WTC11 (cell line): ENCODE measurements around the gene PSD2. TPM values are rescaled to one million over a fixed set of nuclear protein-coding genes. Genes with fewer than 3 reads are reported as not detected.

Experiments used
- ATAC-seq: fragments of 200-7000 bp; cut with Tn5 transposase; 2 replicates; pipeline ENCODE4 v1.10.0; 2021; ENCODE audit warnings: mild to moderate bottlenecking, moderate library complexity
- CTCF ChIA-PET: fragments of 300-600 bp; sonication (Branson Sonifier 250); formaldehyde crosslinking; loops from one replicate; lab custom pipeline; 2021; ENCODE audit warnings: antibody characterized with exemption; lab: Charles Lee
- POLR2A ChIA-PET: fragments of 350-600 bp; sonication (Branson Sonifier 250); formaldehyde crosslinking; loops from one replicate; lab custom pipeline; 2021; ENCODE audit warnings: antibody characterized with exemption; lab: Charles Lee
- DNase-seq: peaks from one replicate; pipeline ENCODE4 v3.0.0; 2021; ENCODE audit warnings: low spot score
- H3K27ac Mint-ChIP-seq: 2 replicates; pipeline ENCODE4 v1.8.0; 2021; ENCODE audit warnings: mixed read lengths
- H3K27me3 Mint-ChIP-seq: 2 replicates; pipeline ENCODE4 v1.8.0; 2021; ENCODE audit warnings: low read depth, mild to moderate bottlenecking, moderate library complexity, mixed read lengths
- H3K36me3 Mint-ChIP-seq: 2 replicates; pipeline ENCODE4 v1.8.0; 2021; ENCODE audit warnings: mixed read lengths
- H3K4me1 Mint-ChIP-seq: 2 replicates; pipeline ENCODE4 v1.8.0; 2022; ENCODE audit warnings: mixed read lengths
- H3K4me3 Mint-ChIP-seq: 2 replicates; pipeline ENCODE4 v1.8.0; 2021; ENCODE audit warnings: mild to moderate bottlenecking, moderate library complexity, mixed read lengths
- H3K9me3 Mint-ChIP-seq: 2 replicates; pipeline ENCODE4 v1.8.0; 2021; ENCODE audit warnings: mixed read lengths
- AFF4 ChIP-seq: sonication (generic); formaldehyde crosslinking; IDR thresholded peaks from 2 replicates; pipeline ENCODE4 v1.8.1; 2023; ENCODE audit warnings: mild to moderate bottlenecking, missing genetic modification reagents, borderline replicate concordance
- ATF6 ChIP-seq: sonication (generic); formaldehyde crosslinking; IDR thresholded peaks from 2 replicates; pipeline ENCODE4 v1.8.1; 2023; ENCODE audit warnings: mild to moderate bottlenecking, missing genetic modification reagents
- CBFB ChIP-seq: sonication (generic); formaldehyde crosslinking; IDR thresholded peaks from 2 replicates; pipeline ENCODE4 v1.8.1; 2022; ENCODE audit warnings: mild to moderate bottlenecking, low read depth, missing genetic modification reagents
- ERG ChIP-seq: fragments of 250-450 bp; sonication (Bioruptor Pico); IDR thresholded peaks from 2 replicates; pipeline ENCODE4 v1.8.0; 2021; ENCODE audit warnings: mild to moderate bottlenecking
- FOXJ3 ChIP-seq: sonication (generic); formaldehyde crosslinking; IDR thresholded peaks from 2 replicates; pipeline ENCODE4 v1.9.0; 2021; ENCODE audit warnings: missing genetic modification reagents, mild to moderate bottlenecking, borderline replicate concordance
- GABPB1 ChIP-seq: sonication (generic); formaldehyde crosslinking; IDR thresholded peaks from 2 replicates; pipeline ENCODE4 v1.8.1; 2023; ENCODE audit warnings: mild to moderate bottlenecking, missing genetic modification reagents
- JAZF1 ChIP-seq: fragments of 250-450 bp; sonication (Bioruptor Pico); IDR thresholded peaks from 2 replicates; pipeline ENCODE4 v1.9.0; 2021; ENCODE audit warnings: moderate library complexity, mild to moderate bottlenecking, inconsistent platforms
- SP1 ChIP-seq: sonication (generic); formaldehyde crosslinking; conservative IDR thresholded peaks from 2 replicates; pipeline ENCODE4 v1.8.1; 2022; ENCODE audit warnings: missing genetic modification reagents
- TEAD4 ChIP-seq: sonication (generic); formaldehyde crosslinking; IDR thresholded peaks from 2 replicates; pipeline ENCODE4 v1.8.0; 2022; ENCODE audit warnings: mild to moderate bottlenecking, missing genetic modification reagents
- ZBTB21 ChIP-seq: sonication (generic); formaldehyde crosslinking; IDR thresholded peaks from 2 replicates; pipeline ENCODE4 v1.8.1; 2023; ENCODE audit warnings: mild to moderate bottlenecking, missing genetic modification reagents, borderline replicate concordance
- ZNF121 ChIP-seq: sonication (generic); formaldehyde crosslinking; IDR thresholded peaks from 2 replicates; pipeline ENCODE4 v1.8.0; 2023; ENCODE audit warnings: missing genetic modification reagents
- ZNF232 ChIP-seq: sonication (generic); formaldehyde crosslinking; IDR thresholded peaks from 2 replicates; pipeline ENCODE4 v1.8.0; 2022; ENCODE audit warnings: mild to moderate bottlenecking, missing genetic modification reagents
- ZNF263 ChIP-seq: sonication (generic); formaldehyde crosslinking; IDR thresholded peaks from 2 replicates; pipeline ENCODE4 v1.8.1; 2022; ENCODE audit warnings: low read depth, mild to moderate bottlenecking, moderate library complexity, missing genetic modification reagents
- ZNF396 ChIP-seq: fragments of 250-450 bp; sonication (Bioruptor Pico); IDR thresholded peaks from 2 replicates; pipeline ENCODE4 v1.8.0; 2021; ENCODE audit warnings: mild to moderate bottlenecking, moderate library complexity, borderline replicate concordance
- total RNA-seq: library from RNA; stranded (reverse); gene quantifications from 3 replicates; pipeline ENCODE4 v1.2.3, GENCODE V29; 2021
- TF ChIP-seq, protein P1 (sequence below): sonication (generic); formaldehyde crosslinking; IDR thresholded peaks from 2 replicates; pipeline ENCODE4 v1.8.1; 2022; ENCODE audit warnings: missing genetic modification reagents, borderline replicate concordance
- TF ChIP-seq, protein P2 (sequence below): sonication (generic); formaldehyde crosslinking; IDR thresholded peaks from 2 replicates; pipeline ENCODE4 v1.8.0; 2023; ENCODE audit warnings: missing genetic modification reagents, mild to moderate bottlenecking, borderline replicate concordance
- TF ChIP-seq, protein P3 (sequence below): sonication (generic); formaldehyde crosslinking; IDR thresholded peaks from 2 replicates; pipeline ENCODE4 v1.8.0; 2022; ENCODE audit warnings: missing genetic modification reagents

Gene PSD2
- total RNA-seq, 1 experiment from 2014 or later: 0.57 TPM

DNA sequence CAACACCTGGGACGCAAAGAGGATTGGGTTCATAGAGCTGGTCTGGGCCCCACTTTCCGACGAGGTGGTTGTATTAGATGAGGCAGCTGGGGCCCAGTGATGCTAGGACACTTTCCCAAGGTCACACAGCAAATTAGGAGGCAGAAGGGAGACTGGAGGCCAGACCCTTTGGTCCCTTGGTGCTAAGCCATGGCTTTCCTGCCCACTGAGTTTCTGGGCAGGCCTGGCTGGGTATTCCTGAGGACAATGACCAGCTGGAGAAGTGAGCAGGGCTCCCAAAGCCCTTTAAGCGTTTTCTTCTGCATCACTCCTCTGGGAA is 66.2 kb downstream of the PSD2 start:
- CTCF ChIA-PET: interaction anchor here (1.3 to 5.8 kb wide), 7 partner anchors 10 to 107 kb away, joined by 3 to 79 read pairs (median 13); no protein-coding TSS in a partner anchor
- Mint-ChIP-seq H3K27me3 (peaks cover 6% of the 10 kb centered on the region), H3K4me1 (peaks cover 12% of the 10 kb centered on the region), H3K27ac (no peak overlapping the region), H3K36me3 (no peaks in the 10 kb centered on the region), H3K9me3 (no peaks in the 10 kb centered on the region), H3K4me3 (no peak overlapping the region)
- TF ChIP-seq SP1 (CRISPR knock-in tag) (no peak), GABPB1 (CRISPR knock-in tag) (no peak), ZNF232 (CRISPR knock-in tag) (no peak), TEAD4 (CRISPR knock-in tag) (no peak), ZNF396 (CRISPR knock-in tag) (no peak), ERG (CRISPR knock-in tag) (no peak), ZBTB21 (CRISPR knock-in tag) (no peak), CBFB (CRISPR knock-in tag) (no peak), ZNF263 (no peak), JAZF1 (no peak), AFF4 (CRISPR knock-in tag) (no peak), ZNF121 (CRISPR knock-in tag) (no peak), FOXJ3 (no peak), ATF6 (CRISPR knock-in tag) (no peak)
- TF ChIP-seq, protein P1, sequence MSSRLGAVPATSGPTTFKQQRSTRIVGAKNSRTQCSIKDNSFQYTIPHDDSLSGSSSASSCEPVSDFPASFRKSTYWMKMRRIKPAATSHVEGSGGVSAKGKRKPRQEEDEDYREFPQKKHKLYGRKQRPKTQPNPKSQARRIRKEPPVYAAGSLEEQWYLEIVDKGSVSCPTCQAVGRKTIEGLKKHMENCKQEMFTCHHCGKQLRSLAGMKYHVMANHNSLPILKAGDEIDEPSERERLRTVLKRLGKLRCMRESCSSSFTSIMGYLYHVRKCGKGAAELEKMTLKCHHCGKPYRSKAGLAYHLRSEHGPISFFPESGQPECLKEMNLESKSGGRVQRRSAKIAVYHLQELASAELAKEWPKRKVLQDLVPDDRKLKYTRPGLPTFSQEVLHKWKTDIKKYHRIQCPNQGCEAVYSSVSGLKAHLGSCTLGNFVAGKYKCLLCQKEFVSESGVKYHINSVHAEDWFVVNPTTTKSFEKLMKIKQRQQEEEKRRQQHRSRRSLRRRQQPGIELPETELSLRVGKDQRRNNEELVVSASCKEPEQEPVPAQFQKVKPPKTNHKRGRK (CRISPR knock-in tag): no peak
- TF ChIP-seq, protein P2, sequence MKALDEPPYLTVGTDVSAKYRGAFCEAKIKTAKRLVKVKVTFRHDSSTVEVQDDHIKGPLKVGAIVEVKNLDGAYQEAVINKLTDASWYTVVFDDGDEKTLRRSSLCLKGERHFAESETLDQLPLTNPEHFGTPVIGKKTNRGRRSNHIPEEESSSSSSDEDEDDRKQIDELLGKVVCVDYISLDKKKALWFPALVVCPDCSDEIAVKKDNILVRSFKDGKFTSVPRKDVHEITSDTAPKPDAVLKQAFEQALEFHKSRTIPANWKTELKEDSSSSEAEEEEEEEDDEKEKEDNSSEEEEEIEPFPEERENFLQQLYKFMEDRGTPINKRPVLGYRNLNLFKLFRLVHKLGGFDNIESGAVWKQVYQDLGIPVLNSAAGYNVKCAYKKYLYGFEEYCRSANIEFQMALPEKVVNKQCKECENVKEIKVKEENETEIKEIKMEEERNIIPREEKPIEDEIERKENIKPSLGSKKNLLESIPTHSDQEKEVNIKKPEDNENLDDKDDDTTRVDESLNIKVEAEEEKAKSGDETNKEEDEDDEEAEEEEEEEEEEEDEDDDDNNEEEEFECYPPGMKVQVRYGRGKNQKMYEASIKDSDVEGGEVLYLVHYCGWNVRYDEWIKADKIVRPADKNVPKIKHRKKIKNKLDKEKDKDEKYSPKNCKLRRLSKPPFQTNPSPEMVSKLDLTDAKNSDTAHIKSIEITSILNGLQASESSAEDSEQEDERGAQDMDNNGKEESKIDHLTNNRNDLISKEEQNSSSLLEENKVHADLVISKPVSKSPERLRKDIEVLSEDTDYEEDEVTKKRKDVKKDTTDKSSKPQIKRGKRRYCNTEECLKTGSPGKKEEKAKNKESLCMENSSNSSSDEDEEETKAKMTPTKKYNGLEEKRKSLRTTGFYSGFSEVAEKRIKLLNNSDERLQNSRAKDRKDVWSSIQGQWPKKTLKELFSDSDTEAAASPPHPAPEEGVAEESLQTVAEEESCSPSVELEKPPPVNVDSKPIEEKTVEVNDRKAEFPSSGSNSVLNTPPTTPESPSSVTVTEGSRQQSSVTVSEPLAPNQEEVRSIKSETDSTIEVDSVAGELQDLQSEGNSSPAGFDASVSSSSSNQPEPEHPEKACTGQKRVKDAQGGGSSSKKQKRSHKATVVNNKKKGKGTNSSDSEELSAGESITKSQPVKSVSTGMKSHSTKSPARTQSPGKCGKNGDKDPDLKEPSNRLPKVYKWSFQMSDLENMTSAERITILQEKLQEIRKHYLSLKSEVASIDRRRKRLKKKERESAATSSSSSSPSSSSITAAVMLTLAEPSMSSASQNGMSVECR (CRISPR knock-in tag): no peak
- TF ChIP-seq, protein P3, sequence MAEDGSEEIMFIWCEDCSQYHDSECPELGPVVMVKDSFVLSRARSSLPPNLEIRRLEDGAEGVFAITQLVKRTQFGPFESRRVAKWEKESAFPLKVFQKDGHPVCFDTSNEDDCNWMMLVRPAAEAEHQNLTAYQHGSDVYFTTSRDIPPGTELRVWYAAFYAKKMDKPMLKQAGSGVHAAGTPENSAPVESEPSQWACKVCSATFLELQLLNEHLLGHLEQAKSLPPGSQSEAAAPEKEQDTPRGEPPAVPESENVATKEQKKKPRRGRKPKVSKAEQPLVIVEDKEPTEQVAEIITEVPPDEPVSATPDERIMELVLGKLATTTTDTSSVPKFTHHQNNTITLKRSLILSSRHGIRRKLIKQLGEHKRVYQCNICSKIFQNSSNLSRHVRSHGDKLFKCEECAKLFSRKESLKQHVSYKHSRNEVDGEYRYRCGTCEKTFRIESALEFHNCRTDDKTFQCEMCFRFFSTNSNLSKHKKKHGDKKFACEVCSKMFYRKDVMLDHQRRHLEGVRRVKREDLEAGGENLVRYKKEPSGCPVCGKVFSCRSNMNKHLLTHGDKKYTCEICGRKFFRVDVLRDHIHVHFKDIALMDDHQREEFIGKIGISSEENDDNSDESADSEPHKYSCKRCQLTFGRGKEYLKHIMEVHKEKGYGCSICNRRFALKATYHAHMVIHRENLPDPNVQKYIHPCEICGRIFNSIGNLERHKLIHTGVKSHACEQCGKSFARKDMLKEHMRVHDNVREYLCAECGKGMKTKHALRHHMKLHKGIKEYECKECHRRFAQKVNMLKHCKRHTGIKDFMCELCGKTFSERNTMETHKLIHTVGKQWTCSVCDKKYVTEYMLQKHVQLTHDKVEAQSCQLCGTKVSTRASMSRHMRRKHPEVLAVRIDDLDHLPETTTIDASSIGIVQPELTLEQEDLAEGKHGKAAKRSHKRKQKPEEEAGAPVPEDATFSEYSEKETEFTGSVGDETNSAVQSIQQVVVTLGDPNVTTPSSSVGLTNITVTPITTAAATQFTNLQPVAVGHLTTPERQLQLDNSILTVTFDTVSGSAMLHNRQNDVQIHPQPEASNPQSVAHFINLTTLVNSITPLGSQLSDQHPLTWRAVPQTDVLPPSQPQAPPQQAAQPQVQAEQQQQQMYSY (CRISPR knock-in tag): no peak
- ATAC-seq (no peak), DNase-seq (no peak)
- POLR2A ChIA-PET: interaction anchor here (1.8 kb wide), 1 partner anchor 107 kb away, joined by 4 read pairs; no protein-coding TSS in a partner anchor
